ENCODE results near the gene CRYBA4.

- no peak for TF ChIP-seq CTCF (IDR thresholded peaks at IDR 0.05)
- TF ChIP-seq POLR2A (IDR thresholded peaks at IDR 0.05), result no peak
Observed at GRCh38 chr22:26620197-26620596, 1.6 kb upstream of the CRYBA4 start.
